Effector memory CD4-positive, alpha-beta T cell (primary cell): Measurements from ENCODE around the gene LIPK.

Experiments used
- DNase-seq, 3 donors: peaks; one replicate each; pipeline ENCODE4 v3.0.0-alpha.2; 2020
- H3K27ac ChIP-seq: 2 replicates; pipeline ENCODE4 v1.7.0; 2013; ENCODE audit warnings: mild to moderate bottlenecking, low read length, moderate library complexity; ENCODE audit not compliant: insufficient read depth, poor library complexity, severe bottlenecking
- H3K27me3 ChIP-seq: replicated peaks from 2 replicates; pipeline ENCODE4 v1.7.0; 2013; ENCODE audit warnings: mild to moderate bottlenecking, low read length; ENCODE audit not compliant: insufficient read depth, control insufficient read depth, poor library complexity, severe bottlenecking
- H3K36me3 ChIP-seq: 2 replicates; pipeline ENCODE4 v1.7.0; 2013; ENCODE audit warnings: mild to moderate bottlenecking, low read length, moderate library complexity; ENCODE audit not compliant: control insufficient read depth, insufficient read depth
- H3K4me1 ChIP-seq: 2 replicates; pipeline ENCODE4 v1.7.0; 2013; ENCODE audit warnings: low read length, mild to moderate bottlenecking; ENCODE audit not compliant: control insufficient read depth, insufficient read depth, poor library complexity, severe bottlenecking
- H3K4me3 ChIP-seq: 2 replicates; pipeline ENCODE4 v1.7.0; 2013; ENCODE audit warnings: low read length, low read depth, mild to moderate bottlenecking; ENCODE audit not compliant: insufficient read depth, poor library complexity, severe bottlenecking
- H3K9me3 ChIP-seq: 2 replicates; pipeline ENCODE4 v1.7.0; 2013; ENCODE audit warnings: mild to moderate bottlenecking, low read length, moderate library complexity; ENCODE audit not compliant: control insufficient read depth

LIPK gene

DNA sequence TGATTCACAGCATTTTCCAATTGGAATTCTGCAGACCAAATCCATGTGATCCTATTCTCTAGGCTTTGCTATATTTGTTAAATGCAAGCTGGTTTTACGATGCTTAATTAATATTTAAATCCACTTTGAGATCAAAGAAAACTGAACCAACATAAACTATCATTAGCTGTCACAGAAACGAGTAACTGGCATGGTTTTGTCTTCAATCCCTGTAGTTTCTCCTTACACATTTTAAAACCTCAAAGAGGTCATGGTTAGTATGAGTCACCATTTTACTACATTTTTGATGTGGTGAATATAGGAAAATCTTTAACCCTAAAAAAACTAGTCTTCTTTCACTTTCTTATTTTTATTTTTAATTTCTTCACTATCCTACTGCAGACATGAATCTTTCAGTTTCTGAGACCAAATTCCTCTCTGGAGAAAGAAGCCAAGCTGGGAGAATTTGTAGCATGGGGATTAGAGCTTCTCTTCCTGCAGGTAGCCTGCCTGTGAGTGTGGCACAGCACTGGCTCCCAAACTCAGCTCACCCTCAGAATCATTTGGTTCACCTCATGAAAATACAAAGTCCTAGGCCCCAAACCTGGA is 87.8 kb downstream of the LIPK start:
- Histone ChIP-seq H3K36me3 (no peaks in the 10 kb centered on the region), H3K27me3 (no peaks in the 10 kb centered on the region), H3K4me1 (no peaks in the 10 kb centered on the region), H3K4me3 (no peak overlapping the region), H3K27ac (no peak overlapping the region), H3K9me3 (no peaks in the 10 kb centered on the region)
- DNase-seq, result no peak

GRCh38 chr10:88794731-88795130 is 88.7 kb downstream of the LIPK start:
- no peak overlapping the region for H3K4me3 ChIP-seq
- H3K9me3 ChIP-seq, result no peaks in the 10 kb centered on the region
- H3K36me3 ChIP-seq, result no peaks in the 10 kb centered on the region
- no peak overlapping the region for H3K27ac ChIP-seq
- no peak for DNase-seq
- no peaks in the 10 kb centered on the region for H3K4me1 ChIP-seq
- no peaks in the 10 kb centered on the region for H3K27me3 ChIP-seq

DNA sequence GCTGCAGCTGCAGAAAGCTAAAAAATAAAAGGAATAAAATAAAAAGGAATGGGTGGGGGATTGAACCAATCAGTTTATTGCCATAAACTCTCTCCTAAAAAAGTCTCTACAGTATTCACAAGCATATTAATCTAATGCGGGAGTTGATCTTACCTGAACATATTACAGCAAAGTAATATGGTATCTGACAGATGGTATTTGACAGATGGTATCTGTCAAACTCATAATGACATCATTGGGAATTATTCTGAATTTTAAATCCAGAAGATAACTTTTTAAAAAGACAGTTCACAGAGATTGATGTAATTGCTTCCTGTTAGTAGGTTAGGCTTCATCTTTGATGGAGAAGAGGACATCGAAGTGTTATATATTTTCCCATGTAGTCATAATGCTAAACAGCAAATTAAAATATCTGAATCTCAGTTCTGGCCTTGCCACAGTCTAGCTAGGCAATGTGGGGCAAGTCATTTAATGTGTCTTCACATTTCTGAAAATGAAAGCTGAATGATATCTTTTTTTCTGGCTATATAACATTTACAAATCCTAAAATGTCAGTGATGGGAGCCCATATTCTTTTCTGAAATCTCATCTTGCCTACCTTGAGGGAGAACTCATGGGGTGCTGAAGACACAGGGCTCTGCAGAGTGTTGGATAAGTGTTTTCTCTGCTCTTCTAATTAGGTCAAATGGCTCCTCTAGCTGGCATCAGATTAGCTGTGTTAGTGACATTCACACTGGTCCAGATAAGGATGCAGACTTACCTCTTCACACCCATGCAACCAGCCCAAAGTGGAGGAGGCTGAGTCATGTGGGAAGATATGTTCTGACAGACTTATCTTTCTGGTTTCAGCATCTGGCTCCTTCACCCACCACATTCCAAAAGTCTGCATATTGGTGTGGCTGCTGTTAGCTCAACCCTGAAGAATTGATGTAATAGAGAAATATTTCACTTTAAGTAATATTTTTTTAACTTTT is 94.4 kb downstream of the LIPK start:
- Histone ChIP-seq H3K4me3 (no peak overlapping the region), H3K9me3 (no peaks in the 10 kb centered on the region), H3K36me3 (no peaks in the 10 kb centered on the region), H3K27me3 (no peaks in the 10 kb centered on the region), H3K27ac (no peak overlapping the region), H3K4me1 (no peaks in the 10 kb centered on the region)
- no peak for DNase-seq
